Loucy (cell line): ENCODE measurements around the gene RNPS1.

ENCODE experiments used
- H2AFZ ChIP-seq: fragments of 200-600 bp; sonication (generic); 2 replicates; pipeline ENCODE4 v1.6.0; 2016; ENCODE audit warnings: antibody characterized with exemption, mild to moderate bottlenecking, low read length, moderate library complexity
- H3F3A ChIP-seq: fragments of 200-600 bp; 2 replicates; pipeline ENCODE4 v1.6.0; 2016; ENCODE audit warnings: antibody characterized with exemption, low read depth, mild to moderate bottlenecking
- H3K27me3 ChIP-seq: fragments of 200-600 bp; sonication (generic); 2 replicates; pipeline ENCODE4 v1.6.1; 2014; ENCODE audit warnings: low read length, mild to moderate bottlenecking; ENCODE audit not compliant: insufficient read depth, poor library complexity, severe bottlenecking
- H3K36me3 ChIP-seq: fragments of 200-600 bp; sonication (generic); 2 replicates; pipeline ENCODE4 v1.6.1; 2016; ENCODE audit warnings: low read length; ENCODE audit not compliant: insufficient read depth
- H3K4me1 ChIP-seq: fragments of 200-600 bp; sonication (generic); 2 replicates; pipeline ENCODE4 v1.5.1; 2014; ENCODE audit warnings: low read length, mild to moderate bottlenecking; ENCODE audit not compliant: insufficient read depth, poor library complexity, severe bottlenecking
- H3K4me2 ChIP-seq: fragments of 200-600 bp; sonication (generic); 2 replicates; pipeline ENCODE4 v1.6.0; 2014; ENCODE audit warnings: antibody characterized with exemption, low read length, low read depth, mild to moderate bottlenecking; ENCODE audit not compliant: poor library complexity, severe bottlenecking
- H3K4me3 ChIP-seq: fragments of 200-600 bp; sonication (generic); 2 replicates; pipeline ENCODE4 v1.5.1; 2014; ENCODE audit warnings: low read length, mild to moderate bottlenecking, mixed read lengths; ENCODE audit not compliant: poor library complexity, severe bottlenecking
- H3K79me2 ChIP-seq: fragments of 200-600 bp; sonication (generic); 2 replicates; pipeline ENCODE4 v1.6.1; 2014; ENCODE audit warnings: low read length; ENCODE audit not compliant: insufficient read depth
- H3K9ac ChIP-seq: fragments of 200-600 bp; sonication (generic); 2 replicates; pipeline ENCODE4 v1.6.0; 2014; ENCODE audit warnings: mild to moderate bottlenecking, low read depth, low read length, moderate library complexity; ENCODE audit not compliant: poor library complexity, severe bottlenecking
- H3K9me2 ChIP-seq: fragments of 200-600 bp; sonication (generic); replicated peaks from 2 replicates; pipeline ENCODE4 v1.6.1; 2016; ENCODE audit warnings: low read depth, low read length, mixed read lengths
- H3K9me3 ChIP-seq: fragments of 200-600 bp; sonication (generic); 2 replicates; pipeline ENCODE4 v1.6.1; 2014; ENCODE audit warnings: mild to moderate bottlenecking, antibody characterized with exemption, low read length, low read depth; ENCODE audit not compliant: insufficient read depth
- H4K20me1 ChIP-seq: fragments of 200-600 bp; sonication (generic); 2 replicates; pipeline ENCODE4 v1.6.0; 2014; ENCODE audit warnings: antibody characterized with exemption, low read length, mild to moderate bottlenecking; ENCODE audit not compliant: insufficient read depth, poor library complexity, severe bottlenecking
- CTCF ChIP-seq: fragments of 200-600 bp; sonication (generic); conservative IDR thresholded peaks from 2 replicates; pipeline ENCODE4 v1.5.1; 2014; ENCODE audit warnings: mild to moderate bottlenecking, antibody characterized with exemption, low read length
- EZH2phosphoT487 ChIP-seq: fragments of 200-600 bp; IDR thresholded peaks from 2 replicates; pipeline ENCODE4 v1.6.1; 2018; ENCODE audit warnings: antibody characterized with exemption, mild to moderate bottlenecking, moderate library complexity, borderline replicate concordance

Gene RNPS1

DNA sequence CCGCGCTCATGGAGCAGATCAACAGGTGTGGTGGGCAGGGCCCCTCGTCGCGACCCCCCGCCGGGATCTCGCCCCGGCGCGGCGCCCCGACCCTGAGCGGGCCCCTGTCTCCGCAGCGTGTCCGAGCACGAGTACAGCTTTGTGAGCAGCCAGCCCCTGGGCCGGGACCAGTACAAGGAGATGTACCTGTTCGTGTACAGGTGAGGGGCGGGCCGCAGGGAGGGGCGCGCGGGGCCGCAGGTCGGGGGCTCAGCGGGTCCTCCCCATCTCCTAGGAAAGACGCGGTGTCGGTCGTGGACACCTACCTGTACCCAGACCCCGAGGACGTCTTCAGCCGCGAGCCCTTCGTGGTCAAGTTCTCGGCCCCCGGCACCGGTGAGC lies 30.8 kb downstream of the RNPS1 start:
- no peaks in the 10 kb centered on the region for H3K4me1 ChIP-seq
- H3K4me2 ChIP-seq = no peak overlapping the region
- H3K36me3 ChIP-seq = no peaks in the 10 kb centered on the region; the same call in 1 of the 2 replicates
- H3K9me3 ChIP-seq = no peaks in the 10 kb centered on the region
- H3F3A ChIP-seq = no peaks in the 10 kb centered on the region
- no peak overlapping the region for H2AFZ ChIP-seq
- H3K9me2 ChIP-seq = no peaks in the 10 kb centered on the region
- no peaks in the 10 kb centered on the region for H3K27me3 ChIP-seq
- no peak for TF ChIP-seq CTCF
- no peak for TF ChIP-seq EZH2phosphoT487
- H3K79me2 ChIP-seq = no peaks in the 10 kb centered on the region
- H3K9ac ChIP-seq = no peak overlapping the region
- H3K4me3 ChIP-seq = no peak overlapping the region
- H4K20me1 ChIP-seq = no peaks in the 10 kb centered on the region

GRCh38 chr16:2236337-2237101 lies 31.4 kb downstream of the RNPS1 start, which contains the start of gene DNASE1L2:
Gene DNASE1L2, plus strand, starts transcription at chr16:2236444. Its CDS starts 373 bp downstream, at chr16:2236817.
- Histone ChIP-seq H3K4me1 (no peaks in the 10 kb centered on the region), H3K79me2 (no peaks in the 10 kb centered on the region), H3K9ac (no peak within 1 kb of the TSS), H3K4me2 (no peak within 1 kb of the TSS), H3F3A (no peaks in the 10 kb centered on the region), H3K4me3 (no peak within 1 kb of the TSS), H3K27me3 (no peaks in the 10 kb centered on the region), H2AFZ (no peak within 1 kb of the TSS), H3K36me3 (no peaks in the 10 kb centered on the region; the same call in 1 of the 2 replicates), H3K9me3 (no peaks in the 10 kb centered on the region), H3K9me2 (no peaks in the 10 kb centered on the region), H4K20me1 (no peaks in the 10 kb centered on the region)
- TF ChIP-seq EZH2phosphoT487 (no peak), CTCF (no peak)

- Histone ChIP-seq H3K4me3 (no peak overlapping the region), H3K79me2 (no peaks in the 10 kb centered on the region), H3K9me2 (no peaks in the 10 kb centered on the region), H4K20me1 (no peaks in the 10 kb centered on the region), H3F3A (no peaks in the 10 kb centered on the region), H3K4me1 (no peaks in the 10 kb centered on the region), H3K9me3 (no peaks in the 10 kb centered on the region), H2AFZ (no peak overlapping the region), H3K4me2 (no peak overlapping the region), H3K27me3 (no peaks in the 10 kb centered on the region), H3K36me3 (no peaks in the 10 kb centered on the region; the same call in 1 of the 2 replicates), H3K9ac (no peak overlapping the region)
- TF ChIP-seq CTCF (no peak), EZH2phosphoT487 (no peak)
Observed at GRCh38 chr16:2235695-2236336, 32.1 kb downstream of the RNPS1 start.
